ENCODE measurements around the gene KRT14.

DNA sequence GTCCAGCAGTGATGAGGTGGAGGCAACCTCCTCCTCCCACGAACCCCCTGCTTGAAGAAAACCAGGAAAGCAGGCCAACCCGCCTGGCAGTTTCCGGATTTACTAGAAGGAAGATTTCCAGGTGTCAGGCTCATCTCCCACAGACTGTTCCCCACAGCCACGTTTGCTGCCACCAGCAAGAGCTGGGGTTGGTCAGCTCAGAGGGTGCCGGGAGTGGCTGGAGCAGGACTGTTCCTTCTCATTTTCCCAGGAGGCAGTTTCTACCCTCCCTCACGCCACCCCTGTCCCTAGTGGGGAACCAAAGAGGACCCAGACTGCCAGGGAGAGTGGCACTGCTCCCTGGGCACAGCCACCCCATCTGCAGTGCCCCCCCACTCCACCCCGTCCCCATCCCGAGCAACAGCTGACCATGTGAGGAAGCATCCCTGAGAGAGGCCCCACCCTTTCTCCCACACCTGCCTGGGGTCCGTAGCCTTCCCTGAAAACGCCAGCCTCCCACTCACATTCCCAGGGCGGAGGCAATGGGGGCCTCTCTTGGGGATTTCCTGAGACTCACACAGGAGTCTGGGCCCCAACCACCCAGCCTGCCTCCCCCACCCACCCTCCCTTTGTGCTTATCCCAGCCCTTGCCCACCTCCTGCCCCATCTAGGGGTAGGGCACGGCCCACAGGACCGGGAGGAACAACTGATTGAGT, 31.8 kb upstream of the KRT14 start:
- TF ChIP-seq, protein P1, sequence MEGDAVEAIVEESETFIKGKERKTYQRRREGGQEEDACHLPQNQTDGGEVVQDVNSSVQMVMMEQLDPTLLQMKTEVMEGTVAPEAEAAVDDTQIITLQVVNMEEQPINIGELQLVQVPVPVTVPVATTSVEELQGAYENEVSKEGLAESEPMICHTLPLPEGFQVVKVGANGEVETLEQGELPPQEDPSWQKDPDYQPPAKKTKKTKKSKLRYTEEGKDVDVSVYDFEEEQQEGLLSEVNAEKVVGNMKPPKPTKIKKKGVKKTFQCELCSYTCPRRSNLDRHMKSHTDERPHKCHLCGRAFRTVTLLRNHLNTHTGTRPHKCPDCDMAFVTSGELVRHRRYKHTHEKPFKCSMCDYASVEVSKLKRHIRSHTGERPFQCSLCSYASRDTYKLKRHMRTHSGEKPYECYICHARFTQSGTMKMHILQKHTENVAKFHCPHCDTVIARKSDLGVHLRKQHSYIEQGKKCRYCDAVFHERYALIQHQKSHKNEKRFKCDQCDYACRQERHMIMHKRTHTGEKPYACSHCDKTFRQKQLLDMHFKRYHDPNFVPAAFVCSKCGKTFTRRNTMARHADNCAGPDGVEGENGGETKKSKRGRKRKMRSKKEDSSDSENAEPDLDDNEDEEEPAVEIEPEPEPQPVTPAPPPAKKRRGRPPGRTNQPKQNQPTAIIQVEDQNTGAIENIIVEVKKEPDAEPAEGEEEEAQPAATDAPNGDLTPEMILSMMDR (IDR thresholded peaks at IDR 0.05), result no peak
- no peak for TF ChIP-seq POLR2A (IDR thresholded peaks at IDR 0.05)
